HEK293T (cell line): ENCODE measurements around the gene RNU2-1.

Source experiments
- CTCF ChIA-PET: fragments of 350-600 bp; formaldehyde crosslinking; extraction: SDS; loops from one replicate; lab custom pipeline; 2021; ENCODE audit warnings: antibody characterized with exemption, inconsistent platforms; lab: Yijun Ruan, JAX
- POLR2A ChIA-PET: fragments of 350-600 bp; formaldehyde crosslinking; extraction: SDS; loops from one replicate; lab custom pipeline; 2020; ENCODE audit warnings: antibody characterized with exemption, inconsistent platforms; lab: Yijun Ruan, JAX
- DNase-seq: peaks from one replicate; pipeline ENCODE4 v3.0.0; 2012; ENCODE audit warnings: mixed read lengths; ENCODE audit errors: extremely low spot score
- ARNT ChIP-seq: fragments of 450-650 bp; IDR thresholded peaks from 2 replicates; pipeline ENCODE4 v1.6.1; 2017; ENCODE audit warnings: mild to moderate bottlenecking
- BHLHE40 ChIP-seq: fragments of 450-650 bp; IDR thresholded peaks from 2 replicates; pipeline ENCODE4 v1.6.1; 2016; ENCODE audit warnings: mild to moderate bottlenecking, moderate library complexity, borderline replicate concordance
- CTBP1 ChIP-seq: fragments of 450-650 bp; IDR thresholded peaks from 2 replicates; pipeline ENCODE4 v1.6.1; 2016; ENCODE audit warnings: borderline replicate concordance
- ELF4 ChIP-seq: fragments of 450-650 bp; IDR thresholded peaks from 2 replicates; pipeline ENCODE4 v1.6.1; 2017; ENCODE audit warnings: antibody characterized with exemption
- FOXA1 ChIP-seq: fragments of 450-650 bp; IDR thresholded peaks from 2 replicates; pipeline ENCODE4 v1.6.1; 2016; ENCODE audit warnings: mild to moderate bottlenecking
- FOXK2 ChIP-seq: fragments of 450-650 bp; IDR thresholded peaks from 2 replicates; pipeline ENCODE4 v1.6.1; 2016; ENCODE audit warnings: mild to moderate bottlenecking
- FOXM1 ChIP-seq: fragments of 450-650 bp; IDR thresholded peaks from 2 replicates; pipeline ENCODE4 v1.6.1; 2017; ENCODE audit warnings: mild to moderate bottlenecking, borderline replicate concordance
- HDGF ChIP-seq: fragments of 450-650 bp; IDR thresholded peaks from 2 replicates; pipeline ENCODE4 v1.6.1; 2017; ENCODE audit warnings: antibody characterized with exemption, borderline replicate concordance
- L3MBTL2 ChIP-seq: fragments of 450-650 bp; conservative IDR thresholded peaks from 2 replicates; pipeline ENCODE4 v1.6.1; 2016; ENCODE audit warnings: mild to moderate bottlenecking
- LEF1 ChIP-seq: fragments of 450-650 bp; IDR thresholded peaks from 2 replicates; pipeline ENCODE4 v1.6.1; 2017; ENCODE audit warnings: mild to moderate bottlenecking, borderline replicate concordance
- NFRKB ChIP-seq: fragments of 450-650 bp; IDR thresholded peaks from 2 replicates; pipeline ENCODE4 v1.6.1; 2016; ENCODE audit warnings: mild to moderate bottlenecking, moderate library complexity
- SP1 ChIP-seq: fragments of 450-650 bp; IDR thresholded peaks from 2 replicates; pipeline ENCODE4 v1.6.1; 2017
- SUZ12 ChIP-seq: fragments of 450-650 bp; IDR thresholded peaks from 2 replicates; pipeline ENCODE4 v1.6.1; 2016; ENCODE audit warnings: mild to moderate bottlenecking
- TARDBP ChIP-seq: fragments of 450-650 bp; IDR thresholded peaks from 2 replicates; pipeline ENCODE4 v1.6.1; 2016
- ZNF384 ChIP-seq: fragments of 450-650 bp; IDR thresholded peaks from 2 replicates; pipeline ENCODE4 v1.6.1; 2016
- TF ChIP-seq, protein P1 (sequence below): fragments of 450-650 bp; IDR thresholded peaks from 2 replicates; pipeline ENCODE4 v1.6.1; 2016

RNU2-1 gene

DNA sequence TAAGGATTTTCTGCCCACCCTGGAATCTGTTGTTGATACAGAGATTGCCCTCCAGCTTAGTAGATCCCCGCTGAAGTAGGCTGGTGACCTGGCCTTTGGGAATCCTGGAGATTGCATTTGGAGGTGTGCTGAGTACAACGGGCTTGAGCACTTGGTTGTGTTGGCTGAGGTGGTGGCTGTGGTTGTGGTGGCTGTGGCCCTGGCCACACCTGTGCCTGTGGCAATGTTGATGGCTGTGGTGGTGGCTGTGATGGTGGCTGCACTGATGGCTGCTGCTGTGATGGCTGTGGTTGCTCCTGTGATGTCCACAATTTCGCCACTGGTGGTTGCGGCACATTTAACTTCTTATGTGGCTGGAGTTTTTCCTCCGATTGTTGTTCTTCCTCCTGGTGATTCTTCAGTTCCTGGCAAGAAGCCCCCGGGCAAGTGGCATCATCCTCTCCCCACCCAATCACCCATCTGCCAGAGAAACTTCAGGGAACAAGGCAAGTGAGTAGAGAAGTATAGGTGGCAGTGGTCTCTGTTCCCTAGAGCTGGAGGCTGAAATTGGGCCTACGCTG is 9.6 kb downstream of the RNU2-1 start:
- no peak for TF ChIP-seq TARDBP
- TF ChIP-seq BHLHE40, result no peak
- TF ChIP-seq ARNT, result no peak
- TF ChIP-seq ZNF384, result no peak
- no peak for TF ChIP-seq ELF4
- TF ChIP-seq NFRKB, result no peak
- no peak for TF ChIP-seq FOXK2
- no peak for TF ChIP-seq FOXA1
- TF ChIP-seq HDGF, result no peak
- no peak for TF ChIP-seq SUZ12
- no peak for TF ChIP-seq FOXM1
- no peak for TF ChIP-seq CTBP1
- TF ChIP-seq L3MBTL2, result no peak
- ChIA-PET CTCF (no interaction called here), POLR2A (interaction anchor here (0.6 to 1.6 kb wide), 2 partner anchors 91 to 144 kb away, joined by 3 to 6 read pairs; no protein-coding TSS in a partner anchor)
- no peak for DNase-seq

- DNase-seq, result no peak
- TF ChIP-seq ARNT, result no peak
- no peak for TF ChIP-seq CTBP1
- no peak for TF ChIP-seq ZNF384
- no peak for TF ChIP-seq HDGF
- TF ChIP-seq SP1, result no peak
- TF ChIP-seq NFRKB, result no peak
- TF ChIP-seq L3MBTL2, result no peak
- TF ChIP-seq, protein P1, sequence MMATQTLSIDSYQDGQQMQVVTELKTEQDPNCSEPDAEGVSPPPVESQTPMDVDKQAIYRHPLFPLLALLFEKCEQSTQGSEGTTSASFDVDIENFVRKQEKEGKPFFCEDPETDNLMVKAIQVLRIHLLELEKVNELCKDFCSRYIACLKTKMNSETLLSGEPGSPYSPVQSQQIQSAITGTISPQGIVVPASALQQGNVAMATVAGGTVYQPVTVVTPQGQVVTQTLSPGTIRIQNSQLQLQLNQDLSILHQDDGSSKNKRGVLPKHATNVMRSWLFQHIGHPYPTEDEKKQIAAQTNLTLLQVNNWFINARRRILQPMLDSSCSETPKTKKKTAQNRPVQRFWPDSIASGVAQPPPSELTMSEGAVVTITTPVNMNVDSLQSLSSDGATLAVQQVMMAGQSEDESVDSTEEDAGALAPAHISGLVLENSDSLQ, result no peak
- no peak for TF ChIP-seq TARDBP
- no peak for TF ChIP-seq SUZ12
- TF ChIP-seq BHLHE40, result no peak
- no peak for TF ChIP-seq FOXK2
- TF ChIP-seq LEF1, result no peak
- TF ChIP-seq FOXA1, result no peak
- ChIA-PET CTCF (no interaction called here), POLR2A (interaction anchor here (1.7 to 6.4 kb wide), 2 partner anchors 96 to 147 kb away, joined by 8 to 47 read pairs; no protein-coding TSS in a partner anchor)
Observed at GRCh38 chr17:43220511-43221125, 13.2 kb downstream of the RNU2-1 start.

- no peak for DNase-seq
- TF ChIP-seq CTBP1 (no peak), FOXM1 (no peak), SUZ12 (no peak), ZNF384 (no peak), FOXK2 (no peak), HDGF (no peak), L3MBTL2 (no peak), NFRKB (no peak), BHLHE40 (no peak), ARNT (no peak), SP1 (no peak), TARDBP (no peak), ELF4 (no peak)
- TF ChIP-seq, protein P1, result no peak
- CTCF ChIA-PET, result no interaction called here
- POLR2A ChIA-PET, result interaction anchor here (0.7 to 6.4 kb wide), 2 partner anchors 48 to 96 kb away, joined by 3 to 47 read pairs; no protein-coding TSS in a partner anchor
Observed at GRCh38 chr17:43219746-43220380, 13.9 kb downstream of the RNU2-1 start.

- no peak for DNase-seq
- ChIA-PET CTCF (no interaction called here), POLR2A (interaction anchor here (0.7 to 6.4 kb wide), 3 partner anchors 47 to 149 kb away, joined by 3 to 47 read pairs (median 3); no protein-coding TSS in a partner anchor)
- no peak for TF ChIP-seq ARNT
- no peak for TF ChIP-seq FOXK2
- no peak for TF ChIP-seq ELF4
- TF ChIP-seq L3MBTL2, result no peak
- TF ChIP-seq, protein P1, result no peak
- TF ChIP-seq BHLHE40, result no peak
- no peak for TF ChIP-seq CTBP1
- TF ChIP-seq NFRKB, result no peak
Observed at GRCh38 chr17:43219001-43219400, 14.8 kb downstream of the RNU2-1 start.

GRCh38 chr17:43217614-43218087 is 16.1 kb downstream of the RNU2-1 start:
- DNase-seq, result no peak
- POLR2A ChIA-PET, result interaction anchor here (3.4 to 6.4 kb wide), 2 partner anchors 99 to 150 kb away, joined by 8 to 47 read pairs; no protein-coding TSS in a partner anchor
- TF ChIP-seq NFRKB, result no peak
- TF ChIP-seq, protein P1, result no peak
- no peak for TF ChIP-seq FOXM1
- no peak for TF ChIP-seq LEF1
- TF ChIP-seq ARNT, result no peak
- no peak for TF ChIP-seq FOXA1
- TF ChIP-seq SP1, result no peak
- TF ChIP-seq BHLHE40, result no peak
- no peak for TF ChIP-seq ZNF384
- no peak for TF ChIP-seq ELF4
- no peak for TF ChIP-seq L3MBTL2
- no peak for TF ChIP-seq TARDBP
- no peak for TF ChIP-seq SUZ12
- no peak for TF ChIP-seq HDGF
- TF ChIP-seq FOXK2, result no peak
- no peak for TF ChIP-seq CTBP1
- CTCF ChIA-PET, result interaction anchor here (0.6 kb wide), 1 partner anchor 92 kb away, joined by 4 read pairs; no protein-coding TSS in a partner anchor
